Mesenteric fat pad (tissue), 1 donor: ENCODE measurements around the gene CCDC50. TPM values are rescaled to one million over a fixed set of nuclear protein-coding genes. Genes with fewer than 3 reads are reported as not detected.

ENCODE experiments used
- DNase-seq: peaks from one replicate; pipeline ENCODE4 v3.0.0-alpha.2; 2020; ENCODE audit warnings: low spot score
- total RNA-seq: library from RNA; stranded (reverse); fragmentation: NEBNext Ultra II Directional; extraction: Animal tissue kit (Norgen Biotek cat#: 25700); gene quantifications from one replicate; pipeline ENCODE4 v1.2.1, GENCODE V29; 2021
- donor health status: DM: yes; HTN: yes; CAD: no.

Gene CCDC50
- total RNA-seq, 1 donor from 2014 or later = 120 TPM

GRCh38 chr3:191415566-191415965, 86.4 kb downstream of the CCDC50 start:
- DNase-seq = no peak

GRCh38 chr3:191417457-191417729, 88.2 kb downstream of the CCDC50 start:
- DNase-seq = no peak

GRCh38 chr3:191420771-191421170, 91.6 kb downstream of the CCDC50 start:
- DNase-seq = no peak

GRCh38 chr3:191424881-191425280, 95.7 kb downstream of the CCDC50 start:
- no peak for DNase-seq

- DNase-seq = no peak
These were observed 96.1 kb downstream of the CCDC50 start for GRCh38 chr3:191425322-191425734.

- DNase-seq = no peak
These were observed 97.1 kb downstream of the CCDC50 start for GRCh38 chr3:191426311-191426710.

- DNase-seq = no peak
These were observed 99.0 kb downstream of the CCDC50 start for GRCh38 chr3:191428177-191428576.

- DNase-seq = no peak
These were observed 100.9 kb downstream of the CCDC50 start for GRCh38 chr3:191430103-191430502.

GRCh38 chr3:191431160-191431822, 102.1 kb downstream of the CCDC50 start:
- DNase-seq = no peak

- no peak for DNase-seq
These were observed 103.0 kb downstream of the CCDC50 start for GRCh38 chr3:191432162-191432561.

- no peak for DNase-seq
These were observed 104.8 kb downstream of the CCDC50 start for GRCh38 chr3:191434024-191434423.

- DNase-seq = no peak
These were observed 106.8 kb downstream of the CCDC50 start for GRCh38 chr3:191435981-191436380.

- no peak for DNase-seq
These were observed 109.1 kb downstream of the CCDC50 start for GRCh38 chr3:191438150-191438814.

- no peak for DNase-seq
These were observed 111.3 kb downstream of the CCDC50 start for GRCh38 chr3:191440532-191440931.

GRCh38 chr3:191441687-191442086, 112.5 kb downstream of the CCDC50 start:
- DNase-seq = no peak

- DNase-seq = no peak
These were observed 115.4 kb downstream of the CCDC50 start for GRCh38 chr3:191444569-191444968.

Other genes with a start within 250 kb of the CCDC50 start
- not detected for gene OSTN, start 130.2 kb upstream of the CCDC50 start, total RNA-seq
- 1.1 TPM for gene UTS2B, start 1.1 kb downstream of the CCDC50 start, total RNA-seq
- gene PYDC2, start 131.8 kb downstream of the CCDC50 start, total RNA-seq = not detected